OCI-LY7 (cell line): Measurements from ENCODE around the gene B3GALT6. TPM values are rescaled to one million over a fixed set of nuclear protein-coding genes. Genes with fewer than 3 reads are reported as not detected.

Experiments used
- BruUV-seq: library from RNA; stranded (reverse); fragments of 400-500 nt; replicated peaks from 2 replicates; lab custom pipeline; 2021; lab: Mats Ljungman, UMichigan
- CTCF ChIA-PET: fragments of 300-600 bp; sonication (Branson Sonifier 250); formaldehyde crosslinking; loops from one replicate; lab custom pipeline; 2022; ENCODE audit warnings: antibody characterized with exemption; ENCODE audit not compliant: unreplicated experiment; lab: Charles Lee
- POLR2A ChIA-PET: fragments of 300-600 bp; sonication (Branson Sonifier 250); formaldehyde crosslinking; loops from one replicate; lab custom pipeline; 2022; ENCODE audit warnings: antibody characterized with exemption; lab: Charles Lee
- DNase-seq: peaks from one replicate; pipeline ENCODE4 v3.0.0-alpha.2; 2015; ENCODE audit warnings: low spot score
- H2AFZ ChIP-seq: fragments of 200-600 bp; sonication (generic), shearing (Covaris generic); 2 replicates; pipeline ENCODE4 v1.6.1; 2014; ENCODE audit warnings: mild to moderate bottlenecking, antibody characterized with exemption, low read length, moderate library complexity
- H3K27ac ChIP-seq: fragments of 200-600 bp; sonication (generic); 2 replicates; pipeline ENCODE4 v1.5.1; 2014; ENCODE audit warnings: mixed run types, low read depth, mild to moderate bottlenecking, moderate library complexity, low read length, inconsistent platforms; ENCODE audit not compliant: poor library complexity, severe bottlenecking
- H3K36me3 ChIP-seq: fragments of 200-600 bp; sonication (generic); 2 replicates; pipeline ENCODE4 v1.6.1; 2014; ENCODE audit warnings: mild to moderate bottlenecking, antibody characterized with exemption, low read length, moderate library complexity, mixed read lengths; ENCODE audit not compliant: insufficient read depth
- H3K4me1 ChIP-seq: fragments of 200-600 bp; sonication (generic); 2 replicates; pipeline ENCODE4 v1.5.1; 2014; ENCODE audit warnings: mild to moderate bottlenecking, low read length; ENCODE audit not compliant: insufficient read depth, poor library complexity, severe bottlenecking
- H3K4me2 ChIP-seq: fragments of 200-600 bp; sonication (generic); 2 replicates; pipeline ENCODE4 v1.6.1; 2014; ENCODE audit warnings: mild to moderate bottlenecking, low read length
- H3K4me3 ChIP-seq: fragments of 200-600 bp; sonication (generic); 2 replicates; pipeline ENCODE4 v1.5.1; 2014; ENCODE audit warnings: mild to moderate bottlenecking, low read depth, low read length; ENCODE audit not compliant: poor library complexity, severe bottlenecking
- H3K79me2 ChIP-seq: fragments of 200-600 bp; sonication (generic); 2 replicates; pipeline ENCODE4 v1.6.1; 2016; ENCODE audit warnings: low read depth, mild to moderate bottlenecking, low read length, moderate library complexity, mixed read lengths; ENCODE audit not compliant: insufficient read depth
- H3K9me2 ChIP-seq: fragments of 200-600 bp; sonication (generic); 2 replicates; pipeline ENCODE4 v1.6.1; 2016; ENCODE audit warnings: mild to moderate bottlenecking, low read length, mixed read lengths; ENCODE audit not compliant: insufficient read depth
- H3K9me3 ChIP-seq: fragments of 200-600 bp; sonication (generic); 2 replicates; pipeline ENCODE4 v1.6.1; 2014; ENCODE audit warnings: mild to moderate bottlenecking, mixed run types, low read length, mixed read lengths
- H4K20me1 ChIP-seq: fragments of 200-600 bp; sonication (generic); 2 replicates; pipeline ENCODE4 v1.6.1; 2014; ENCODE audit warnings: mild to moderate bottlenecking, antibody characterized with exemption, low read length, moderate library complexity, mixed read lengths; ENCODE audit not compliant: insufficient read depth
- CTCF ChIP-seq: fragments of 200-600 bp; sonication (generic); conservative IDR thresholded peaks from 2 replicates; pipeline ENCODE4 v1.5.1; 2014; ENCODE audit warnings: mild to moderate bottlenecking, antibody characterized with exemption, low read length, moderate library complexity, mixed read lengths
- EZH2phosphoT487 ChIP-seq: fragments of 200-600 bp; sonication (generic); IDR thresholded peaks from 2 replicates; pipeline ENCODE4 v1.6.1; 2018; ENCODE audit warnings: low read depth, borderline replicate concordance, mild to moderate bottlenecking, mixed run types, antibody characterized with exemption, low read length, moderate library complexity, mixed read lengths
- intact Hi-C: fragments of 100-400 bp; cut with micrococcal nuclease; formaldehyde crosslinking; loops from one replicate; pipeline ENCODE4 v1.10.0; 2022; ENCODE audit not compliant: unreplicated experiment
- total RNA-seq, 2 experiments: library from RNA; depleted of rRNA in 1 of 2; stranded (reverse); fragments of >200 nt in 1 of 2; shearing (Covaris generic) in 1 of 2; gene quantifications; 2 replicates each; pipeline ENCODE4 v1.2.3, GENCODE V29; 2014 to 2022

B3GALT6 gene
- total RNA-seq, 2 experiments from 2014 or later = 27.1 to 36.2 TPM

GRCh38 chr1:1206376-1206965 lies 25.6 kb upstream of the B3GALT6 start, which contains the start of gene TNFRSF18:
Gene TNFRSF18 (minus strand): TSS chr1:1206592. CDS start chr1:1206571, 21 bp downstream.
- H2AFZ ChIP-seq = no peak within 1 kb of the TSS
- CTCF ChIA-PET = no interaction called here
- H3K4me2 ChIP-seq = peak within 1 kb of the TSS; percentile 29; the same call in 1 of the 2 replicates
- TF ChIP-seq EZH2phosphoT487 (no peak), CTCF (no peak)
- no peaks in the 10 kb centered on the region for H3K36me3 ChIP-seq
- H3K9me3 ChIP-seq = no peaks in the 10 kb centered on the region
- no peaks in the 10 kb centered on the region for H4K20me1 ChIP-seq
- peaks cover 7% of the 10 kb centered on the region for H3K4me1 ChIP-seq
- no peak within 1 kb of the TSS for H3K4me3 ChIP-seq
- intact Hi-C loops = no loop called here
- H3K79me2 ChIP-seq = no peaks in the 10 kb centered on the region
- no TSS peak for BruUV-seq
- no peaks in the 10 kb centered on the region for H3K9me2 ChIP-seq
- H3K27ac ChIP-seq = no peak within 1 kb of the TSS
- DNase-seq = no peak
- POLR2A ChIA-PET = no interaction called here

GRCh38 chr1:1206966-1207531 lies 25.0 kb upstream of the B3GALT6 start:
- POLR2A ChIA-PET = no interaction called here
- H3K27ac ChIP-seq = no peak overlapping the region
- no peak for DNase-seq
- H3K9me3 ChIP-seq = no peaks in the 10 kb centered on the region
- no peak overlapping the region for H3K4me3 ChIP-seq
- no TSS peak for BruUV-seq
- peak overlapping the region; percentile 29; the same call in 1 of the 2 replicates for H3K4me2 ChIP-seq
- H3K9me2 ChIP-seq = no peaks in the 10 kb centered on the region
- intact Hi-C loops = no loop called here
- no peaks in the 10 kb centered on the region for H3K36me3 ChIP-seq
- H4K20me1 ChIP-seq = no peaks in the 10 kb centered on the region
- CTCF ChIA-PET = no interaction called here
- no peaks in the 10 kb centered on the region for H3K79me2 ChIP-seq
- TF ChIP-seq EZH2phosphoT487 (no peak), CTCF (peak; percentile 28; the same call in 1 of the 2 replicates)
- H3K4me1 ChIP-seq = peaks cover 7% of the 10 kb centered on the region
- no peak overlapping the region for H2AFZ ChIP-seq

- Histone ChIP-seq H3K79me2 (no peaks in the 10 kb centered on the region), H3K4me1 (peaks cover 7% of the 10 kb centered on the region), H3K27ac (no peak overlapping the region), H2AFZ (no peak overlapping the region), H3K4me3 (no peak overlapping the region), H3K36me3 (no peaks in the 10 kb centered on the region), H3K4me2 (no peak overlapping the region), H3K9me2 (no peaks in the 10 kb centered on the region), H4K20me1 (no peaks in the 10 kb centered on the region), H3K9me3 (no peaks in the 10 kb centered on the region)
- CTCF ChIA-PET = no interaction called here
- POLR2A ChIA-PET = no interaction called here
- TF ChIP-seq CTCF = no peak
- no peak for TF ChIP-seq EZH2phosphoT487
- intact Hi-C loops = no loop called here
- BruUV-seq = no TSS peak
- no peak for DNase-seq
These were observed 24.5 kb upstream of the B3GALT6 start for GRCh38 chr1:1207571-1207892.
